ENCODE measurements around the gene UCKL1.

The UCKL1 gene

DNA sequence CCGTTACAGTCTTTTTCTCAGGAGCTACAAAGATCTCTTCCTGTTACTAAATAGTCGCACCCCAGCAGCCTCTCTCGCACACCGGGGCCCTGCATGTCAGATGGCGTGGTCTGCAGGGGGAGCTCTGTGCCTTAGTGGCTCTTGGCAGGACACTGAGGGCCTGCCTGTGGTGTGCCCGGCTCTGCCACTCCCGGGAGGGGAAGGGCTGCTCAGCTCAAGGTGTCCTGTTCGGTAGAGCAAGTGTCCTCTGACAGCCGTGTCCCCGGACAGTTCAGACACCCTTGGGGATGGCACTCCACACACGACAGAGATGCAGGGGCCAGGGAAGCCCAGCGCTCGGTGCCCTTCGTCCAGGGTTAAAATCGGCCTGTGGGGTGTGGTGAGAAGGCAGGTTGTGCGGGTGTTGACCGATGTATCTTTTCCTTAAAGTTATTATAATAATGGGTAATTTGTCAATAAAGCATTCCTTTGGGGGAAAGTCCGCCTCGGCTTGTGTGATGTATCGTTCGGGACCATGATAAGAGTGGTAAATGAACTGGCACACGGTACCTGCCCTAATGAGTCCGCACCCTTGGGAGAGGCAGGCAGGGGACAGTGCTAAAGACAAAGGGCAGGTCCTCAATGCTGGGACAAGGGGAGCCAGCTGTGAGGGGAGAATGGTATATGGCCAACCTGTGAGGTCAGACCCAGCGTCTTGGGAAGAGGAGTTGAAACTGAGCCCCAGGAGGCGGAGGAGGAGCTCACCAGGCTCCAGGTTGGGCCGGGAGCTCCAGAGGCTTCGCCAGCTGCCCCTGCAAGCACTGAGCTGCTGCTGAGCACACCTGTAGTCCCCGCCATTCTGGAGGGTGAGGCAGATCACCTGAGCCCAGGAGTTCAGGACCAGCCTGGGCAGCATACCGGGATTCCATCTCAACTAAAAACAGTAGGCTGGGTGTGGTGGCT, 64.9 kb downstream of the UCKL1 start:
- DNase-seq, result no peak
- TF ChIP-seq, protein P1, sequence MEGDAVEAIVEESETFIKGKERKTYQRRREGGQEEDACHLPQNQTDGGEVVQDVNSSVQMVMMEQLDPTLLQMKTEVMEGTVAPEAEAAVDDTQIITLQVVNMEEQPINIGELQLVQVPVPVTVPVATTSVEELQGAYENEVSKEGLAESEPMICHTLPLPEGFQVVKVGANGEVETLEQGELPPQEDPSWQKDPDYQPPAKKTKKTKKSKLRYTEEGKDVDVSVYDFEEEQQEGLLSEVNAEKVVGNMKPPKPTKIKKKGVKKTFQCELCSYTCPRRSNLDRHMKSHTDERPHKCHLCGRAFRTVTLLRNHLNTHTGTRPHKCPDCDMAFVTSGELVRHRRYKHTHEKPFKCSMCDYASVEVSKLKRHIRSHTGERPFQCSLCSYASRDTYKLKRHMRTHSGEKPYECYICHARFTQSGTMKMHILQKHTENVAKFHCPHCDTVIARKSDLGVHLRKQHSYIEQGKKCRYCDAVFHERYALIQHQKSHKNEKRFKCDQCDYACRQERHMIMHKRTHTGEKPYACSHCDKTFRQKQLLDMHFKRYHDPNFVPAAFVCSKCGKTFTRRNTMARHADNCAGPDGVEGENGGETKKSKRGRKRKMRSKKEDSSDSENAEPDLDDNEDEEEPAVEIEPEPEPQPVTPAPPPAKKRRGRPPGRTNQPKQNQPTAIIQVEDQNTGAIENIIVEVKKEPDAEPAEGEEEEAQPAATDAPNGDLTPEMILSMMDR (IDR thresholded peaks at IDR 0.05; ENCODE audit: low read depth, low read length), result 0 out of 2 replicates have a peak, but pooled peaks have one; percentile 2
- H3K27me3 ChIP-seq, result no peaks in the 10 kb centered on the region
- peaks cover 22% of the 10 kb centered on the region for H3K36me3 ChIP-seq
- no peaks in the 10 kb centered on the region for H3K9me3 ChIP-seq
- H3K4me1 ChIP-seq, result no peaks in the 10 kb centered on the region
- no peak overlapping the region for H3K4me3 ChIP-seq (ENCODE audit: low read depth, low read length)

DNA sequence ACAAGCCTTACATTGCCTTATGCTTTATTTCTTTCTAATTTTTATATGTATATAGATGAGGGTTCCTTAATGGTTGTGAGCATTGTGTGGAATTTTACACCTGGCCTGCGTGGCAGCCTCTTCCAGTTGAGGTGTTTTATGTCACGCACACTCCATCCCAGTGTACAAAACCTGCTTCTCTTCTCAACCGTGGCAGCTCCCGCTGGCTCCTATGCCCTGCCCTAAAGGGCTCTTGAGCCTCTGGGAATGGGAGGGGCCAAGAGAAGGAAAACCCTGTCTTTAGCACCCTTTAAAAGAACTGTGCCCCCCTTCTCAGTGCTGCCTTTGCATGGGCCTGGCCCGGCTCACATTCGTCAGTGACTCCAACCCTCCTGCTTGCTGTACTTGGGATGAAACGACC, 65.6 kb downstream of the UCKL1 start:
- Histone ChIP-seq H3K36me3 (peaks cover 26% of the 10 kb centered on the region), H3K4me3 (ENCODE audit: low read depth, low read length) (no peak overlapping the region), H3K9me3 (no peaks in the 10 kb centered on the region), H3K4me1 (no peaks in the 10 kb centered on the region), H3K27me3 (no peaks in the 10 kb centered on the region)
- TF ChIP-seq, protein P1 (IDR thresholded peaks at IDR 0.05; ENCODE audit: low read depth, low read length), result no peak
- DNase-seq, result no peak

DNA sequence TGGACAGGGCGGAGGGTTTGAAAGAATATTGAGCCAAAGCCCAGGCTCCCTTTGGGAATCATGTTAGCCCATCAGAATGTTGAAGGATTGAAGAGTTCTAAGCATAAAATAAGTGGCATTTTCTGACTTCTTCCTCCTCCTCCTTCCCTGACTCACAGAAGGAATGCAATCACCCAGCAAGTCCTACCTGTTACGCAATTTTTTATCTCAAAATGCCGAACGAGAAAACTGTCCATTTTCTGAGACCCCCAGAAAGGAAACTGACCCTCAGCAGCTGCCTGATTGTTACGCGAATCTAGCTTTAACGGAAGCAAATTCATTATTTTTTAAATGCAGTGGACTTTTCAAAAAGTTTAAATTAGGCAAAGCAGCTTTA, 66.0 kb downstream of the UCKL1 start:
- Histone ChIP-seq H3K4me3 (ENCODE audit: low read depth, low read length) (no peak overlapping the region), H3K36me3 (peaks cover 31% of the 10 kb centered on the region), H3K9me3 (no peaks in the 10 kb centered on the region), H3K27me3 (no peaks in the 10 kb centered on the region), H3K4me1 (no peaks in the 10 kb centered on the region)
- TF ChIP-seq, protein P1 (IDR thresholded peaks at IDR 0.05; ENCODE audit: low read depth, low read length), result no peak
- no peak for DNase-seq
